OCI-LY7 (cell line): ENCODE results near the gene RRH.

ENCODE experiments used
- EZH2phosphoT487 ChIP-seq: fragments of 200-600 bp; sonication (generic); IDR thresholded peaks from 2 replicates; pipeline ENCODE4 v1.6.1; 2018; ENCODE audit warnings: low read depth, borderline replicate concordance, mild to moderate bottlenecking, mixed run types, antibody characterized with exemption, low read length, moderate library complexity, mixed read lengths
- TF ChIP-seq, protein P1 (sequence below): fragments of 200-600 bp; sonication (generic); conservative IDR thresholded peaks from 2 replicates; pipeline ENCODE4 v1.5.1; 2014; ENCODE audit warnings: mild to moderate bottlenecking, antibody characterized with exemption, low read length, moderate library complexity, mixed read lengths

DNA sequence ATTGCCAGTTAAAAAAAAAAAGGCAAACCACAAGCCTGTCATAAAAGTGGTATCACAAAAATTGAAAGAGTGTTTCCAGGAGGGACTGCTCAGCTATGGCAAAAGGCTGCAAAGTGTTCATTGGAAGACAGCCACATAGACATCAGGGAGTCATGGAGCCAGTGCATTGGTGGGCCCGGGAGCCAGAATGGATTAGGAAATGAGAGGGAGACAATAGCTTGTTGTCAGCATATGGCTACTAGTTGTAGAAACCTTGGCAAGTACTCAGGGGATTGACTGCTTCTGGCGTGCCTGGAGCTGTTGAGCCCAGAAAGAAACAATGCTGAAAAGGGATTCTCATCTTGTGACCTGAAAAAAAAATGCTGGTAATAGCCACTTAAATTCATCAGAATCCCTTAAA is 7.2 kb upstream of the RRH start:
- TF ChIP-seq, protein P1, sequence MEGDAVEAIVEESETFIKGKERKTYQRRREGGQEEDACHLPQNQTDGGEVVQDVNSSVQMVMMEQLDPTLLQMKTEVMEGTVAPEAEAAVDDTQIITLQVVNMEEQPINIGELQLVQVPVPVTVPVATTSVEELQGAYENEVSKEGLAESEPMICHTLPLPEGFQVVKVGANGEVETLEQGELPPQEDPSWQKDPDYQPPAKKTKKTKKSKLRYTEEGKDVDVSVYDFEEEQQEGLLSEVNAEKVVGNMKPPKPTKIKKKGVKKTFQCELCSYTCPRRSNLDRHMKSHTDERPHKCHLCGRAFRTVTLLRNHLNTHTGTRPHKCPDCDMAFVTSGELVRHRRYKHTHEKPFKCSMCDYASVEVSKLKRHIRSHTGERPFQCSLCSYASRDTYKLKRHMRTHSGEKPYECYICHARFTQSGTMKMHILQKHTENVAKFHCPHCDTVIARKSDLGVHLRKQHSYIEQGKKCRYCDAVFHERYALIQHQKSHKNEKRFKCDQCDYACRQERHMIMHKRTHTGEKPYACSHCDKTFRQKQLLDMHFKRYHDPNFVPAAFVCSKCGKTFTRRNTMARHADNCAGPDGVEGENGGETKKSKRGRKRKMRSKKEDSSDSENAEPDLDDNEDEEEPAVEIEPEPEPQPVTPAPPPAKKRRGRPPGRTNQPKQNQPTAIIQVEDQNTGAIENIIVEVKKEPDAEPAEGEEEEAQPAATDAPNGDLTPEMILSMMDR: no peak
- TF ChIP-seq EZH2phosphoT487: no peak
